ENCODE measurements around the gene EME2.

DNA sequence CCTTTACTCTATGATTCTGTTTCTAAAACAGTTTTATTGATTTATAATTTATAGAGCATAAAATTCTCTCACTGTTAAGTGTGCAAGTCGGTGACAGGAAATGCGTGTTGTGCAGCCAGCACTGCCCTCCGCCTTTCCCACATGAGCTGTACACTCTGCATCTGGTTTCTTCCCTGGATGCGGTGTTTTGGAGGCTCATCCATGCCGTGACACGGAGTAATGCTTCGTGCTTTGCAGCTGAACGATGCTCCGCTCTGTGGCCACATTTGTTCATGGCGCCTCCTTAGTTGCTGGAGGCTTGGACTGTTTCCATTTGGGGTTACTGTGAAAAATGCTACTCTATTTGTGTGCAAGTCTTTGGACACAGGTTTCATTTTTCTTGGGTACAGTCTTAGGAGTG is 28.1 kb downstream of the EME2 start:
- TF ChIP-seq CTCF (IDR thresholded peaks at IDR 0.05; ENCODE audit: low read depth, low read length) (no peak), MYC (IDR thresholded peaks at IDR 0.05; ENCODE audit: low read depth, low read length) (no peak), POLR2A (IDR thresholded peaks at IDR 0.05; ENCODE audit: extremely low read depth, insufficient read length) (no peak)
- TF ChIP-seq, protein P1, sequence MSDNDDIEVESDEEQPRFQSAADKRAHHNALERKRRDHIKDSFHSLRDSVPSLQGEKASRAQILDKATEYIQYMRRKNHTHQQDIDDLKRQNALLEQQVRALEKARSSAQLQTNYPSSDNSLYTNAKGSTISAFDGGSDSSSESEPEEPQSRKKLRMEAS (IDR thresholded peaks at IDR 0.05; ENCODE audit: low read depth, low read length) = no peak

Data from NB4 (cell line).